GM12878 (cell line): ENCODE data around the gene EEFSEC.

Source experiments
- EP300 ChIP-seq, 2 experiments: fragments of 150-350 bp in 1 of 2; IDR thresholded peaks; 2 replicates each; pipeline ENCODE4 v1.6.1; 2011 to 2012; ENCODE audit warnings: low read depth in 2 of 2, low read length in 2 of 2, borderline replicate concordance in 1 of 2, improper control_type of control experiment in 1 of 2, inconsistent platforms in 1 of 2; ENCODE audit not compliant: control insufficient read depth in 1 of 2
- EZH2 ChIP-seq: IDR thresholded peaks from 2 replicates; pipeline ENCODE4 v1.6.1; 2012; ENCODE audit warnings: low read depth, mild to moderate bottlenecking, control low read depth, inconsistent platforms, low read length, borderline replicate concordance; ENCODE audit not compliant: control insufficient read depth
- JUND ChIP-seq: IDR thresholded peaks from 2 replicates; pipeline ENCODE4 v1.6.1; 2012; ENCODE audit warnings: low read depth, mild to moderate bottlenecking, low read length, improper control_type of control experiment, moderate library complexity
- NR2C1 ChIP-seq: fragments of 450-650 bp; IDR thresholded peaks from 2 replicates; pipeline ENCODE4 v1.6.1; 2017; ENCODE audit warnings: antibody characterized with exemption, mild to moderate bottlenecking, moderate library complexity
- POLR2A ChIP-seq: IDR thresholded peaks from 2 replicates; pipeline ENCODE4 v1.6.1; 2011; ENCODE audit warnings: low read depth, mild to moderate bottlenecking, low read length
- POLR2AphosphoS5 ChIP-seq: IDR thresholded peaks from 2 replicates; pipeline ENCODE4 v1.6.1; 2011; ENCODE audit warnings: mild to moderate bottlenecking, low read length, inconsistent platforms
- SPI1 ChIP-seq: IDR thresholded peaks from 2 replicates; pipeline ENCODE4 v1.6.1; 2011; ENCODE audit warnings: low read depth, mild to moderate bottlenecking, low read length, moderate library complexity, borderline replicate concordance; ENCODE audit not compliant: insufficient read depth
- TAF1 ChIP-seq: IDR thresholded peaks from 2 replicates; pipeline ENCODE4 v1.6.1; 2011; ENCODE audit warnings: mild to moderate bottlenecking, low read depth, low read length, borderline replicate concordance
- TCF7 ChIP-seq: IDR thresholded peaks from 2 replicates; pipeline ENCODE4 v1.6.1; 2014; ENCODE audit warnings: antibody characterized with exemption, borderline replicate concordance
- TF ChIP-seq, protein P1 (sequence below), 3 experiments: IDR thresholded peaks in 2 of 3; conservative IDR thresholded peaks in 1 of 3; 2 replicates each; pipeline ENCODE4 v1.5.1; 2011; ENCODE audit warnings: low read depth in 3 of 3, low read length in 3 of 3, mild to moderate bottlenecking in 3 of 3, control low read depth in 2 of 3, moderate library complexity in 2 of 3, inconsistent platforms in 1 of 3, mixed read lengths in 1 of 3; ENCODE audit not compliant: control insufficient read depth in 2 of 3, insufficient read depth in 1 of 3; ENCODE audit errors: extremely low read depth in 1 of 3
- TF ChIP-seq, protein P2 (sequence below): IDR thresholded peaks from 2 replicates; pipeline ENCODE4 v1.6.1; 2012; ENCODE audit warnings: low read length, inconsistent platforms
- TF ChIP-seq, protein P3 (sequence below): fragments of 450-650 bp; IDR thresholded peaks from 2 replicates; pipeline ENCODE4 v1.6.1; 2016; ENCODE audit warnings: mild to moderate bottlenecking

DNA sequence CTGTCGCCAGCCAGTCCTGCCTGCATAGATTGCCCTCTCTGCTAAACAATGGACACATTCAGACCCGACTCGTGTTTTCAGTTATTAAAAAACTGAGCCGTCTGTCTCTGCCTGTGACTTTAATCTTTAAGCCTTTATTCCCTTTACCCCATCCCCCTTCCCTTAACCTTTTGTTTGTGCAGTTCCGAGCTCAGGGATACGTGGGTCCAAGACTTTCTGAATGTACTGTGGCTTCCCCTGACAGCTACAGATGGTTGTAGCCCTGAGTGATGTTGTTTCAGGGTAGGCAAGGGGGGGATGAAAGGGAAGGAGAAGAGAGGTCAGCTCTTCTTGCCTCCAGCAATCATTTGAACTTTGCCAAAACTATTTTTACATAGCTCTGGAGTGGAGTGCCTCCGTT lies 44.6 kb downstream of the EEFSEC start:
- TF ChIP-seq POLR2A: no peak
- TF ChIP-seq, protein P1, sequence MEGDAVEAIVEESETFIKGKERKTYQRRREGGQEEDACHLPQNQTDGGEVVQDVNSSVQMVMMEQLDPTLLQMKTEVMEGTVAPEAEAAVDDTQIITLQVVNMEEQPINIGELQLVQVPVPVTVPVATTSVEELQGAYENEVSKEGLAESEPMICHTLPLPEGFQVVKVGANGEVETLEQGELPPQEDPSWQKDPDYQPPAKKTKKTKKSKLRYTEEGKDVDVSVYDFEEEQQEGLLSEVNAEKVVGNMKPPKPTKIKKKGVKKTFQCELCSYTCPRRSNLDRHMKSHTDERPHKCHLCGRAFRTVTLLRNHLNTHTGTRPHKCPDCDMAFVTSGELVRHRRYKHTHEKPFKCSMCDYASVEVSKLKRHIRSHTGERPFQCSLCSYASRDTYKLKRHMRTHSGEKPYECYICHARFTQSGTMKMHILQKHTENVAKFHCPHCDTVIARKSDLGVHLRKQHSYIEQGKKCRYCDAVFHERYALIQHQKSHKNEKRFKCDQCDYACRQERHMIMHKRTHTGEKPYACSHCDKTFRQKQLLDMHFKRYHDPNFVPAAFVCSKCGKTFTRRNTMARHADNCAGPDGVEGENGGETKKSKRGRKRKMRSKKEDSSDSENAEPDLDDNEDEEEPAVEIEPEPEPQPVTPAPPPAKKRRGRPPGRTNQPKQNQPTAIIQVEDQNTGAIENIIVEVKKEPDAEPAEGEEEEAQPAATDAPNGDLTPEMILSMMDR (IDR thresholded peaks at IDR 0.05 in 2 of 3, conservative IDR thresholded peaks at IDR 0.05 in 1 of 3; ENCODE audit: control insufficient read depth in 2 of 3, extremely low read depth in 1 of 3, insufficient read depth in 1 of 3, low read depth in 3 of 3, low read length in 3 of 3): no peak
- no peak for TF ChIP-seq POLR2AphosphoS5
- TF ChIP-seq EZH2: no peak
- TF ChIP-seq TCF7: no peak
- TF ChIP-seq EP300 (IDR thresholded peaks at IDR 0.05; ENCODE audit: borderline replicate concordance in 1 of 2, control insufficient read depth in 1 of 2, low read depth in 2 of 2, low read length in 2 of 2): no peak
- TF ChIP-seq JUND: no peak
- no peak for TF ChIP-seq NR2C1
- TF ChIP-seq, protein P2, sequence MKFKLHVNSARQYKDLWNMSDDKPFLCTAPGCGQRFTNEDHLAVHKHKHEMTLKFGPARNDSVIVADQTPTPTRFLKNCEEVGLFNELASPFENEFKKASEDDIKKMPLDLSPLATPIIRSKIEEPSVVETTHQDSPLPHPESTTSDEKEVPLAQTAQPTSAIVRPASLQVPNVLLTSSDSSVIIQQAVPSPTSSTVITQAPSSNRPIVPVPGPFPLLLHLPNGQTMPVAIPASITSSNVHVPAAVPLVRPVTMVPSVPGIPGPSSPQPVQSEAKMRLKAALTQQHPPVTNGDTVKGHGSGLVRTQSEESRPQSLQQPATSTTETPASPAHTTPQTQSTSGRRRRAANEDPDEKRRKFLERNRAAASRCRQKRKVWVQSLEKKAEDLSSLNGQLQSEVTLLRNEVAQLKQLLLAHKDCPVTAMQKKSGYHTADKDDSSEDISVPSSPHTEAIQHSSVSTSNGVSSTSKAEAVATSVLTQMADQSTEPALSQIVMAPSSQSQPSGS: no peak
- no peak for TF ChIP-seq SPI1
- no peak for TF ChIP-seq TAF1
- TF ChIP-seq, protein P3, sequence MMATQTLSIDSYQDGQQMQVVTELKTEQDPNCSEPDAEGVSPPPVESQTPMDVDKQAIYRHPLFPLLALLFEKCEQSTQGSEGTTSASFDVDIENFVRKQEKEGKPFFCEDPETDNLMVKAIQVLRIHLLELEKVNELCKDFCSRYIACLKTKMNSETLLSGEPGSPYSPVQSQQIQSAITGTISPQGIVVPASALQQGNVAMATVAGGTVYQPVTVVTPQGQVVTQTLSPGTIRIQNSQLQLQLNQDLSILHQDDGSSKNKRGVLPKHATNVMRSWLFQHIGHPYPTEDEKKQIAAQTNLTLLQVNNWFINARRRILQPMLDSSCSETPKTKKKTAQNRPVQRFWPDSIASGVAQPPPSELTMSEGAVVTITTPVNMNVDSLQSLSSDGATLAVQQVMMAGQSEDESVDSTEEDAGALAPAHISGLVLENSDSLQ: no peak
